GM21825 (cell line): ENCODE results near the gene CTRB2.
"Not testable (repeated sequence)": the region's sequence is repeated elsewhere in the genome, so short reads cannot be mapped to it uniquely, and the experiment has no call there.

Source experiments
- ATAC-seq: cut with Tn5 transposase; IDR thresholded peaks from one replicate; pipeline ENCODE4 v1.9.1; 2021; ENCODE audit warnings: mild to moderate bottlenecking, moderate library complexity; ENCODE audit not compliant: unreplicated experiment

CTRB2 gene

GRCh38 chr16:75227361-75228142, 20.6 kb upstream of the CTRB2 start:
- ATAC-seq: no peak

GRCh38 chr16:75226550-75227360, 19.8 kb upstream of the CTRB2 start:
- ATAC-seq: no peak

GRCh38 chr16:75225678-75226515, 18.9 kb upstream of the CTRB2 start:
- no peak for ATAC-seq

GRCh38 chr16:75225092-75225491, 18.1 kb upstream of the CTRB2 start:
- no peak for ATAC-seq

- ATAC-seq: no peak
These were observed 17.5 kb upstream of the CTRB2 start for GRCh38 chr16:75224306-75225082.

DNA sequence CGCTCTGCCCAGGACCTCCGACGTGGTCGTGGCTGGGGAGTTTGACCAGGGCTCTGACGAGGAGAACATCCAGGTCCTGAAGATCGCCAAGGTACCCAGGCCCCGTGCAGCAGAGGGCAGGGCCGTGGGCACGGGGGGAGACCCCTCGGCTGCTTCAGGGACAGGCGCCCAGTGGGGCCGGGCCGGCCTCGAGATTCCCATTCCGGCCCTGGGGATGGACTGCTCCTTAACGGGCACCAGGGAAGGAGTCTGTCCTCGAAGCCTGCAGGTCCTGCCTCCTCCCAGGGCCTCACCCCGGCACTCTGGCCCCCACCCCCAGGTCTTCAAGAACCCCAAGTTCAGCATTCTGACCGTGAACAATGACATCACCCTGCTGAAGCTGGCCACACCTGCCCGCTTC, 16.2 kb upstream of the CTRB2 start:
- not testable (repeated sequence) for ATAC-seq

- ATAC-seq: no peak
These were observed 15.4 kb upstream of the CTRB2 start for GRCh38 chr16:75222271-75222783.

- no peak for ATAC-seq
These were observed 12.9 kb upstream of the CTRB2 start for GRCh38 chr16:75219838-75220237.

GRCh38 chr16:75219088-75219487, 12.1 kb upstream of the CTRB2 start:
- ATAC-seq: no peak

DNA sequence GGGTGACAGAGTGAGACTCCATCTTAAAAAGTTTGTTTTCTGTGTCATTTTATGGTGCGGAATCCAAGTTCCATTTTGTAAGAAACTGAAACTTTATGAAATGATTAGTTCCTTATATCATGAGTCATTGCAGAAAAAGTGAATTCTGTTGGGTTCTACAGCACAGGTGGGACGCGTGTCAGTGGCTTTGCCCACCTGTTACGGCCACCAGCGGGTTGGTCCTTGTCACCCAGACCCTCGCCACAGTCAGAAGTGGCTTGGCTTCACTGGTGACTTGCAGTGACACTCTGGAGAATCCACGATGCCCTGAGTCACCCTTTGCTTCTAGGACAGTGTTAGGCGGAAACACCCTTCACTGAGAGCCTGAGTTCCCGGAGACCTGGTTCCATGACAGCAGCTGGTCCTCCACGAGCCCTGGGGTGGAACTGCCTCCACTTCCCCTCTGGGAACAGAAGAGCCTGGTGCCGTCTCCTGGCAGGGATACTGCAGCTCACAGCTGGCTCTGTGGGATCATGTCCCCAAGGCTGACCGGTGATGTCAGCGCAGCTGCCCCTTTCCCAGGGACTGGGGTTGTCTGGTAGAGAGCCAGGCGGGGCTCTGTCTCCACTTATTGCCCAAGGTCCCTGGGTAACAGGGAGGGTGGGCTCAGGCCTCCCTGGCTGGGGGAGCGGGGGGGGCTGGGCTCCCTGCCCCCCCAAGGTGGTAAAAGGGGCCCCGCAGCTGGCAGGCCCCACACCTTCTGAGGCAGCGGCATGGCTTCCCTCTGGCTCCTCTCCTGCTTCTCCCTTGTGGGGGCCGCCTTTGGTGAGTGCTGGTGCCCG, 11.5 kb upstream of the CTRB2 start, which contains the start of gene CTRB1:
Gene CTRB1 (plus strand): TSS at position 733 of the 821 bp plus-strand sequence. CDS start 20 bp downstream, at position 753.
- ATAC-seq: peak; percentile 45

GRCh38 chr16:75217389-75217851, 10.5 kb upstream of the CTRB2 start:
- ATAC-seq: no peak

DNA sequence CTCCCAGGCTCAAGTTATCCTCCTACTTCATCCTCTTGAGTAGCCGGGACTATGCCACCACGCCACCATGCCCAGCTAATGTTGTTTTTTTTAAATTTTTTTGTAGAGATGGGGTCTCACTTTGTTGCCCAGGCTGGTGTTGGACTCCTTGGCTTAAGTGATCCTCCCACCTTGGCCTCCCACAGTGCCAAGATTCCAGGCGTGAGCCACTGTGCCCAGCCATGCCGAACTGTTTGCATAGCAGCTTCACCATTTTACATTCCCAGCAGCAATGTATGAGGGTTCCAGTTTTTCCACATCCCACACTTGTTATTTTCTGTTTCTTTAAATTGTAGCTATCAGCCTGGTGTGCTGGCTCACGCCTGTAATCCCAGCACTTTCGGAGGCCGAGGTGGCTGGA, 9.6 kb upstream of the CTRB2 start:
- no peak for ATAC-seq

DNA sequence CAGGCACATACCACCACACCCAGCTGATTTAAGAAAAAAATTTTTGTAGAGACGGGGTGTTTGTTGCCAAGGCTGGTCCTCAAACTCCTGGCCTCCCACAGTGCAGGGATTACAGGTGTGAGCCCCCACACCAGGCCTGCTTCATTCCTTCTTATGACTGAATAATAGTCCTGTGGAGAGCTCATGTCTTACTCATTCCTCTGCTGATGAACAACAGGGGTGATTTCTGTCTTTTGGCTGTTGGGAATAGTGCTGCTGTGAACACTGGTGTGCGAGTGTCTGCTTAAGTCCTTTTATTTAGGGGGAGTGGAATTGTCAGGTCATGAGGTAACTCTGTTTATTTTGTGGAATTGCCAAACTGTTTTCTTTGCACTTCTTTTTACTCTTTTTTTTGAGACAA, 9.2 kb upstream of the CTRB2 start:
- ATAC-seq: no peak

DNA sequence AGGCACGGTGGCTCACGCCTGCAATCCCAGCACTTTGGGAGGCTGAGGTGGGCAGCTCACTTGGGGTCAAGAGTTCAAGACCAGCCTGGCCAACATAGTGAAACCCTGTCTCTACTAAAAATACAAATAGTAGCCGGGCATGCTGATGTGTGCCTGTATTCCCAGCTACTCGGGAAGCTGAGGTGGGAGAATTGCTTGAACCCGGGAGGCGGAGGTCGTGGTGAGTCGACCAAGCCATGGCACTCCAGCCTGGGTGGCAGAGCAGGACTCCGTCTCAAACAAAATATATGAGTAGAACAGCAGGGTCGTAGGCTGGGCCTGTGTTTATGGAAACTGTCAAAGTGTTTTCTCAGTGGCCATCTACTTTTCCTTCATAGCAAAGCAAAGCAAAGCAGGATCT, 4.3 kb upstream of the CTRB2 start:
- ATAC-seq: not testable (repeated sequence)

DNA sequence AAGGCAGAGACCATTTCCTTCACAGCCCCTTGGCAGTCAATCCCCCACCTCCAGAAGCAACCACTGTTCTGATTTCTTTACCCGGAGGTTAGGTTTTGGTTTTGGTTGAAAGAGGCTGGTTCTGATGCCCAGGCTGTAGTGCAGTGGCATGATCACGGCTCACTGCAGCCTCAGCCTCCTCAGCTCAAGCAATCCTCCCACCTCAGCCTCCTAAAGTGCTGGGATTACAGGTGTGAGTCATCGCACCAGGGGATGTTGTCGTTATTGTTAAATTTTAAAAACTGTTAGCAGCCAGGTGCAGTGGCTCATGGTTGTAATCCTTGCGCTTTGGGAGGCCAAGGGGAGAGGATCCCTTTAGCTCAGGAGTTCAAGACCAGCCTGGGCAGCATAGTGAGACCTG, 3.0 kb upstream of the CTRB2 start:
- ATAC-seq: no peak

GRCh38 chr16:75209514-75209913, 2.6 kb upstream of the CTRB2 start:
- not testable (repeated sequence) for ATAC-seq

- no peak for ATAC-seq
These were observed 2.0 kb upstream of the CTRB2 start for GRCh38 chr16:75208861-75209505.

DNA sequence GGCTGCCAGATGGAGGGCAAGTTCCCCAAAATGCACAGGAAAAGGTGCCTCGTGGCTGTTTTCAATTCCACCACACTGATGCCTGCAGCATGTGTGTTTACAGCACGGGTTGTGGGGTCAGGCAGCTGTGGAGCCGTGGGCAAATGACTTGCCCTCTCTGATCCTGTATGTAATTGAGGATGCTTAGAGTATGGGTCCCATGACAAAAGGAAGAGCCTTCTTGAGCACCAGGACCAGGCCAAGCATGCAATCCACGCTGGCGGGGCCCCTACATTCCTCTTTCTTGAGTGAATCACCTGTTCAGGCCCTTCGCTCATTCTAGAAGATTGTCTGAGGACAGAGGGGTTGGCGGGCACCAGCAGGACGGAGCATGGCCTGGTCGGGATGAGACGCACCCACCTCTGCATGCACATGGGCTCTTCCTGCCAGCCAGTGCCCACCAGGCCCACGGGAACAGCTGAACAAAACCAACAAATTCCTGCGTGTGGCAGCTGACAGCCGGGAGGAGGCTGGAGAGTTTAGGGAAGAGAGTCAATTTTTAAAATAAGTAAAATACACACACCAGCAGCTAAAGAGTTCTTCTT, 1.4 kb upstream of the CTRB2 start:
- ATAC-seq: no peak
